ENCODE measurements around the gene EYS.
A peak's percentile ranks its signal among the peaks of the same experiment; 100 is the strongest.

The EYS gene

DNA sequence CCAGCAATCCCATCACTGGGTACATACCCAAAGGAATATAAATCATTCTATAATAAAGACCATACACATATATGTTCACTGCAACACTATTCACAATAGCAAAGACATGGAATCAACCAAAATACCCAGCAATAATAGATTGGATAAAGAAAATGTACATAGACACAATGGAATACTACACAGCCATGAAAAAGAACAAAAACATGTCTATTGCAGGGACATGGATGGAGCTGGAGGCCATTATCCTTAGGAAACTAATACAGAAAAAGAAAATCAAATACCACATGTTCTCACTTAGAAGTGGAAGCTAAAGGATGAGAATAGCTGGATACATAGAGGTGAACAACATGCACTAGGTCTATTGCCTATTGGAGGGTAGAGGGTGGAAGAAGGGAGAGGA, 1396.8 kb downstream of the EYS start:
- Histone ChIP-seq H3K9ac (ENCODE audit: low read depth in 1 of 2, low read length in 2 of 2) (no peak overlapping the region), H3K36me3 (ENCODE audit: control insufficient read depth in 2 of 2, insufficient read depth in 2 of 2, low read length in 2 of 2) (no peaks in the 10 kb centered on the region), H3K4me1 (ENCODE audit: control insufficient read depth in 2 of 2, insufficient read depth in 2 of 2, low read length in 2 of 2) (no peaks in the 10 kb centered on the region), H3K27ac (ENCODE audit: low read depth in 2 of 2, low read length in 2 of 2) (no peak overlapping the region), H3K27me3 (ENCODE audit: control insufficient read depth in 2 of 2, insufficient read depth in 2 of 2, low read length in 2 of 2) (no peaks in the 10 kb centered on the region), H3K9me3 (ENCODE audit: control insufficient read depth in 2 of 2, low read length in 2 of 2) (no peaks in the 10 kb centered on the region), H3K4me3 (ENCODE audit: low read length in 2 of 2) (no peak overlapping the region)

GRCh38 chr6:64301307-64302236, 1405.5 kb downstream of the EYS start:
- peak overlapping the region in 1 of 2 donors; percentile 13 for H3K27ac ChIP-seq (ENCODE audit: low read depth in 2 of 2, low read length in 2 of 2)
- H3K27me3 ChIP-seq (ENCODE audit: control insufficient read depth in 2 of 2, insufficient read depth in 2 of 2, low read length in 2 of 2): no peaks in the 10 kb centered on the region
- no peaks in the 10 kb centered on the region for H3K36me3 ChIP-seq (ENCODE audit: control insufficient read depth in 2 of 2, insufficient read depth in 2 of 2, low read length in 2 of 2)
- H3K9ac ChIP-seq (ENCODE audit: low read depth in 1 of 2, low read length in 2 of 2): no peak overlapping the region
- H3K9me3 ChIP-seq (ENCODE audit: control insufficient read depth in 2 of 2, low read length in 2 of 2): peaks cover 5 to 8% of the 10 kb centered on the region in 2 donors
- no peak overlapping the region for H3K4me3 ChIP-seq (ENCODE audit: low read length in 2 of 2)
- H3K4me1 ChIP-seq (ENCODE audit: control insufficient read depth in 2 of 2, insufficient read depth in 2 of 2, low read length in 2 of 2): peaks cover 4% of the 10 kb centered on the region in 2 donors

- peaks cover 4% of the 10 kb centered on the region in 2 donors for H3K4me1 ChIP-seq (ENCODE audit: control insufficient read depth in 2 of 2, insufficient read depth in 2 of 2, low read length in 2 of 2)
- no peaks in the 10 kb centered on the region for H3K36me3 ChIP-seq (ENCODE audit: control insufficient read depth in 2 of 2, insufficient read depth in 2 of 2, low read length in 2 of 2)
- no peak overlapping the region for H3K9ac ChIP-seq (ENCODE audit: low read depth in 1 of 2, low read length in 2 of 2)
- H3K27ac ChIP-seq (ENCODE audit: low read depth in 2 of 2, low read length in 2 of 2): no peak overlapping the region
- H3K27me3 ChIP-seq (ENCODE audit: control insufficient read depth in 2 of 2, insufficient read depth in 2 of 2, low read length in 2 of 2): no peaks in the 10 kb centered on the region
- H3K9me3 ChIP-seq (ENCODE audit: control insufficient read depth in 2 of 2, low read length in 2 of 2): peaks cover 5 to 8% of the 10 kb centered on the region in 2 donors
- H3K4me3 ChIP-seq (ENCODE audit: low read length in 2 of 2): no peak overlapping the region
Measured at GRCh38 chr6:64299176-64299575, 1407.8 kb downstream of the EYS start.

DNA sequence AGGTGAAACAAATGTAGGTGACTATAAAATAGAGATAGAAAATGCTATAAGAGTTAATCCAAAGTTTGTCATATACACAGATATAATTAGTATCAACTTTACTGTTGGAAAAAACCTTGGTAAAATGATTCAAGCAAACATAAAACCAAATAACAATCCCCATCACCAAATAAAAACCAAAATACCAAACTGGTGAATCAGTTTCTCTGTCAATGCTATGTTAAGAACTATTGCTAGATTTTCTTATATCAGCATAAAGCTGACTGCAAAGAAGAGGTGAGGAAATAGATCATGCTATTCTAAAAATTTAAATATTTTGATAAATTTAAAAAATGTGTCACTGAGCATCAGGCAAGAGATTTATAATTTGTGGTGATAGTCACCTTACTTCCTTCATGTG, 1413.0 kb downstream of the EYS start:
- H3K36me3 ChIP-seq (ENCODE audit: control insufficient read depth in 2 of 2, insufficient read depth in 2 of 2, low read length in 2 of 2): no peaks in the 10 kb centered on the region
- H3K9ac ChIP-seq (ENCODE audit: low read depth in 1 of 2, low read length in 2 of 2): no peak overlapping the region
- peaks cover 4 to 5% of the 10 kb centered on the region in 2 donors for H3K9me3 ChIP-seq (ENCODE audit: control insufficient read depth in 2 of 2, low read length in 2 of 2)
- H3K4me1 ChIP-seq (ENCODE audit: control insufficient read depth in 2 of 2, insufficient read depth in 2 of 2, low read length in 2 of 2): no peaks in the 10 kb centered on the region
- no peaks in the 10 kb centered on the region for H3K27me3 ChIP-seq (ENCODE audit: control insufficient read depth in 2 of 2, insufficient read depth in 2 of 2, low read length in 2 of 2)
- H3K27ac ChIP-seq (ENCODE audit: low read depth in 2 of 2, low read length in 2 of 2): no peak overlapping the region
- no peak overlapping the region for H3K4me3 ChIP-seq (ENCODE audit: low read length in 2 of 2)

GRCh38 chr6:64293298-64293697, 1413.7 kb downstream of the EYS start:
- peaks cover 2% of the 10 kb centered on the region in 2 donors for H3K9me3 ChIP-seq (ENCODE audit: control insufficient read depth in 2 of 2, low read length in 2 of 2)
- H3K27ac ChIP-seq (ENCODE audit: low read depth in 2 of 2, low read length in 2 of 2): no peak overlapping the region
- no peaks in the 10 kb centered on the region for H3K36me3 ChIP-seq (ENCODE audit: control insufficient read depth in 2 of 2, insufficient read depth in 2 of 2, low read length in 2 of 2)
- no peak overlapping the region for H3K4me3 ChIP-seq (ENCODE audit: low read length in 2 of 2)
- H3K9ac ChIP-seq (ENCODE audit: low read depth in 1 of 2, low read length in 2 of 2): no peak overlapping the region
- no peaks in the 10 kb centered on the region for H3K27me3 ChIP-seq (ENCODE audit: control insufficient read depth in 2 of 2, insufficient read depth in 2 of 2, low read length in 2 of 2)
- no peaks in the 10 kb centered on the region for H3K4me1 ChIP-seq (ENCODE audit: control insufficient read depth in 2 of 2, insufficient read depth in 2 of 2, low read length in 2 of 2)

- Histone ChIP-seq H3K4me3 (ENCODE audit: low read length in 2 of 2) (no peak overlapping the region), H3K27ac (ENCODE audit: low read depth in 2 of 2, low read length in 2 of 2) (no peak overlapping the region), H3K4me1 (ENCODE audit: control insufficient read depth in 2 of 2, insufficient read depth in 2 of 2, low read length in 2 of 2) (no peaks in the 10 kb centered on the region), H3K9me3 (ENCODE audit: control insufficient read depth in 2 of 2, low read length in 2 of 2) (no peaks in the 10 kb centered on the region), H3K9ac (ENCODE audit: low read depth in 1 of 2, low read length in 2 of 2) (no peak overlapping the region), H3K36me3 (ENCODE audit: control insufficient read depth in 2 of 2, insufficient read depth in 2 of 2, low read length in 2 of 2) (no peaks in the 10 kb centered on the region), H3K27me3 (ENCODE audit: control insufficient read depth in 2 of 2, insufficient read depth in 2 of 2, low read length in 2 of 2) (no peaks in the 10 kb centered on the region)
Measured at GRCh38 chr6:64290867-64291266, 1416.2 kb downstream of the EYS start.

GRCh38 chr6:64289931-64290330, 1417.1 kb downstream of the EYS start:
- H3K9ac ChIP-seq (ENCODE audit: low read depth in 1 of 2, low read length in 2 of 2): no peak overlapping the region
- H3K9me3 ChIP-seq (ENCODE audit: control insufficient read depth in 2 of 2, low read length in 2 of 2): no peaks in the 10 kb centered on the region
- H3K27me3 ChIP-seq (ENCODE audit: control insufficient read depth in 2 of 2, insufficient read depth in 2 of 2, low read length in 2 of 2): no peaks in the 10 kb centered on the region
- H3K27ac ChIP-seq (ENCODE audit: low read depth in 2 of 2, low read length in 2 of 2): no peak overlapping the region
- no peaks in the 10 kb centered on the region for H3K4me1 ChIP-seq (ENCODE audit: control insufficient read depth in 2 of 2, insufficient read depth in 2 of 2, low read length in 2 of 2)
- no peak overlapping the region for H3K4me3 ChIP-seq (ENCODE audit: low read length in 2 of 2)
- no peaks in the 10 kb centered on the region for H3K36me3 ChIP-seq (ENCODE audit: control insufficient read depth in 2 of 2, insufficient read depth in 2 of 2, low read length in 2 of 2)

- Histone ChIP-seq H3K36me3 (ENCODE audit: control insufficient read depth in 2 of 2, insufficient read depth in 2 of 2, low read length in 2 of 2) (no peaks in the 10 kb centered on the region), H3K4me1 (ENCODE audit: control insufficient read depth in 2 of 2, insufficient read depth in 2 of 2, low read length in 2 of 2) (no peaks in the 10 kb centered on the region), H3K9me3 (ENCODE audit: control insufficient read depth in 2 of 2, low read length in 2 of 2) (no peaks in the 10 kb centered on the region), H3K4me3 (ENCODE audit: low read length in 2 of 2) (no peak overlapping the region), H3K27ac (ENCODE audit: low read depth in 2 of 2, low read length in 2 of 2) (no peak overlapping the region), H3K27me3 (ENCODE audit: control insufficient read depth in 2 of 2, insufficient read depth in 2 of 2, low read length in 2 of 2) (no peaks in the 10 kb centered on the region), H3K9ac (ENCODE audit: low read depth in 1 of 2, low read length in 2 of 2) (no peak overlapping the region)
Measured at GRCh38 chr6:64288351-64288750, 1418.7 kb downstream of the EYS start.

DNA sequence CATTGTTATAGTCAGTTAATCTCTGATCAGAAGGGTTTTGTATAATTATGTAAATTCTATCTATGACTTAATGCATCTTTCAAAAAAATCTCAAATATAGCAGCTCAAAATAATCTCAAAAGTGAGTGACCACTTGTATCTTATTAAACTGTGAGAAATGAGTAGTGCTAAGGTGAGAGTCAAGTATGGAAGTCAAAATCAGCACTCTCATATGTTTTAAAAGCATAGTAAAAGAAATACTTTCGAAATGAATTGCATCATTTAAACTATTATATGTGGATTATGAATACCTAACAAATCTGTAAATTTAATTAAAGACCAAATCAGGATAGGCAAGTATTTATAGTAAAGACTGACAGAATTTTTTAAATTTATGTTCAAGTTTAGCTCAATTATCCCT, 1425.9 kb downstream of the EYS start:
- no peak overlapping the region for H3K4me3 ChIP-seq (ENCODE audit: low read length in 2 of 2)
- no peaks in the 10 kb centered on the region for H3K9me3 ChIP-seq (ENCODE audit: control insufficient read depth in 2 of 2, low read length in 2 of 2)
- H3K36me3 ChIP-seq (ENCODE audit: control insufficient read depth in 2 of 2, insufficient read depth in 2 of 2, low read length in 2 of 2): no peaks in the 10 kb centered on the region
- H3K27ac ChIP-seq (ENCODE audit: low read depth in 2 of 2, low read length in 2 of 2): no peak overlapping the region
- no peaks in the 10 kb centered on the region for H3K27me3 ChIP-seq (ENCODE audit: control insufficient read depth in 2 of 2, insufficient read depth in 2 of 2, low read length in 2 of 2)
- no peak overlapping the region for H3K9ac ChIP-seq (ENCODE audit: low read depth in 1 of 2, low read length in 2 of 2)
- H3K4me1 ChIP-seq (ENCODE audit: control insufficient read depth in 2 of 2, insufficient read depth in 2 of 2, low read length in 2 of 2): no peaks in the 10 kb centered on the region

GRCh38 chr6:64280569-64280968, 1426.5 kb downstream of the EYS start:
- Histone ChIP-seq H3K27ac (ENCODE audit: low read depth in 2 of 2, low read length in 2 of 2) (no peak overlapping the region), H3K36me3 (ENCODE audit: control insufficient read depth in 2 of 2, insufficient read depth in 2 of 2, low read length in 2 of 2) (no peaks in the 10 kb centered on the region), H3K9ac (ENCODE audit: low read depth in 1 of 2, low read length in 2 of 2) (no peak overlapping the region), H3K4me1 (ENCODE audit: control insufficient read depth in 2 of 2, insufficient read depth in 2 of 2, low read length in 2 of 2) (no peaks in the 10 kb centered on the region), H3K4me3 (ENCODE audit: low read length in 2 of 2) (no peak overlapping the region), H3K9me3 (ENCODE audit: control insufficient read depth in 2 of 2, low read length in 2 of 2) (no peaks in the 10 kb centered on the region), H3K27me3 (ENCODE audit: control insufficient read depth in 2 of 2, insufficient read depth in 2 of 2, low read length in 2 of 2) (no peaks in the 10 kb centered on the region)
